Immature natural killer cell (primary cell): ENCODE results near the gene CALHM1. TPM values are rescaled to one million over a fixed set of nuclear protein-coding genes. Genes with fewer than 3 reads are reported as not detected.
A peak's percentile ranks its signal among the peaks of the same experiment; 100 is the strongest.
"Not testable (repeated sequence)": the region's sequence is repeated elsewhere in the genome, so short reads cannot be mapped to it uniquely, and the experiment has no call there.

ENCODE experiments used
- DNase-seq, 3 donors: peaks; one replicate each; pipeline ENCODE4 v3.0.0; 2022; ENCODE audit warnings: mixed read lengths in 1 of 3
- H3K27ac Mint-ChIP-seq, 6 donors: one replicate each; pipeline ENCODE4 v1.8.0; 2020; ENCODE audit warnings: mixed read lengths in 6 of 6, mild to moderate bottlenecking in 5 of 6, inconsistent platforms in 4 of 6, moderate library complexity in 3 of 6
- H3K27me3 Mint-ChIP-seq, 3 donors: one replicate each; pipeline ENCODE4 v1.8.0; 2020 to 2021; ENCODE audit warnings: low read depth in 3 of 3, mild to moderate bottlenecking in 3 of 3, mixed read lengths in 3 of 3, moderate library complexity in 3 of 3, inconsistent platforms in 1 of 3
- H3K36me3 Mint-ChIP-seq, 3 donors: one replicate each; pipeline ENCODE4 v1.8.0; 2020; ENCODE audit warnings: mixed read lengths in 3 of 3, inconsistent platforms in 2 of 3, mild to moderate bottlenecking in 2 of 3
- H3K4me1 Mint-ChIP-seq, 2 donors: one replicate each; pipeline ENCODE4 v1.8.0; 2020; ENCODE audit warnings: inconsistent platforms in 2 of 2, mild to moderate bottlenecking in 2 of 2, mixed read lengths in 2 of 2, moderate library complexity in 1 of 2
- H3K4me3 Mint-ChIP-seq, 5 donors: one replicate each; pipeline ENCODE4 v1.8.0; 2020; ENCODE audit warnings: mild to moderate bottlenecking in 5 of 5, mixed read lengths in 5 of 5, inconsistent platforms in 3 of 5, moderate library complexity in 3 of 5
- H3K9me3 Mint-ChIP-seq, 6 donors: one replicate each; pipeline ENCODE4 v1.8.0; 2020; ENCODE audit warnings: mild to moderate bottlenecking in 6 of 6, mixed read lengths in 6 of 6, inconsistent platforms in 4 of 6, moderate library complexity in 3 of 6
- polyA plus RNA-seq, 3 donors: library from polyadenylated mRNA; unstranded; fragments of 300-500 nt; fragmentation: Illumina TruSeq; gene quantifications; one replicate each; pipeline ENCODE4 v1.2.3, GENCODE V29; 2021

CALHM1 gene
- polyA plus RNA-seq, 3 donors from 2014 or later = 0.56 to 0.91 TPM; not detected in 1

- peaks cover 16 to 19% (median 18%) of the 10 kb centered on the region in 3 donors for H3K27me3 Mint-ChIP-seq
- H3K9me3 Mint-ChIP-seq = no peaks in the 10 kb centered on the region
- peak overlapping the region; percentile 51 to 67 (median 62) for H3K4me3 Mint-ChIP-seq
- H3K4me1 Mint-ChIP-seq = peaks cover 8 to 13% of the 10 kb centered on the region in 2 donors
- no peak overlapping the region for H3K27ac Mint-ChIP-seq
- DNase-seq = peak; percentile 18 to 46 (median 31)
- no peaks in the 10 kb centered on the region for H3K36me3 Mint-ChIP-seq
Measured at GRCh38 chr10:103493916-103494877, 35.5 kb upstream of the CALHM1 start.

DNA sequence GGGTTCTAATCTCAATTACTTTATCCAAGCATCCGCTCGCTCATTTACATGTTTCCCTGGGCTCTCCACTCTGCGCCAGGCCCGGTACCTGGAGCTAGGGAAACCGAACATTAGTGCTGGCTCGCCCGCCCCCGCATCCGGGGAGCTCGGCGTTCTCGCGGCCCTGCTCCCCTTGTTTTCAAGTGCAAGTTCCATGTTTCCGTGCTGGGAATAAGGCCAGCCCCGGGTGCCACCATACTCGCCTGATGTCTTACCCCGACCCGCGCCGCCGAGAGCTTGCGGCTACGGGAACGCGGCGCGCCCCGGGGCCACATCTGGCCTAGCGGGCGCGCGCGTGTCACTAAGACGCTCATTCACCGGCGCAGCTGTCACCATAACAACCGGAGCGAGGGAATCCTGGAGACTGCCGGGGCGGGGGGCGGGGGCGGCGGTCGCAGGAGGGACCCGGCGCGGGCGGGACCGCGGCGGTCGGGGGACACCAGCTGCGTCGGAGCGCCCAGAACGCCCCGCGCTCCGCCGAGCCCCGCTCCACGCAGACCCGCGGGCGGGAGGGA is 34.7 kb upstream of the CALHM1 start, which contains the start of gene NEURL1:
TSS of gene NEURL1 (plus strand) at position 344 of the 554 bp plus-strand sequence. CDS start 683 bp downstream, outside the sequence.
- DNase-seq = no peak
- H3K4me3 Mint-ChIP-seq = peak within 1 kb of the TSS; percentile 62 to 78 (median 73)
- peaks cover 16 to 20% (median 18%) of the 10 kb centered on the region in 3 donors for H3K27me3 Mint-ChIP-seq
- H3K4me1 Mint-ChIP-seq = peaks cover 8 to 13% of the 10 kb centered on the region in 2 donors
- H3K9me3 Mint-ChIP-seq = no peaks in the 10 kb centered on the region
- no peak within 1 kb of the TSS for H3K27ac Mint-ChIP-seq
- H3K36me3 Mint-ChIP-seq = no peaks in the 10 kb centered on the region

DNA sequence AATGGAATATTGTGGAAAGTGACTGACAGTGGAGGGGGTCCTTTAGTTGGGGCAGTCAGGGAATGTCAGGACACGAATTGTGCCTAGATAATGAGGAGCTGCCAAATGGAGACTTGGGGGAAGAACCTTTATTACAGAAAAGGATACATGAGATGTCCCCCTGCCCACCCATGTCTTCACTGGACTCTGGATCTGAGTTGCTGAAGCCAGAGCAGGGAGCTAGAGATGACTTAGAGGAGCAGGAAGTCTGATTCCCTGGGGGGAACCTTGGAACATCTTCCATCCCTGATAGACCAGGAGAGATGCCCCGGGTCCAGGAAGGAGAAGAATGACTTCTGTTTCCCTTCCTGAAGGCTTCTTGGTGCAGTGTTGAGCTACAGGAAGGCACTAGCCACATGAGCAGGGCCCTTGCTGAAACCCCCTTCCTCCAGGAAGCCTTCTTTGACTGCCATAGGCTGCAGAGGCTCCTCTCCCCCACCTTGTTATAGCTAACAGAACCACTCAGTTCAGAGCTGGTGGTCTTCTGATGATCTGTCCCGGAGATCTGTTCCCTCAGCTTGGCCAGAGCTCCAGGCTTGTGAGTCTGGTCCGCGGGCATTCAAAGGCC is 34.1 kb upstream of the CALHM1 start:
- H3K4me3 Mint-ChIP-seq = peak overlapping the region; percentile 57 to 78 (median 73)
- H3K27me3 Mint-ChIP-seq = peaks cover 19 to 21% (median 20%) of the 10 kb centered on the region in 3 donors
- H3K27ac Mint-ChIP-seq = no peak overlapping the region
- no peaks in the 10 kb centered on the region for H3K9me3 Mint-ChIP-seq
- no peak for DNase-seq
- H3K36me3 Mint-ChIP-seq = no peaks in the 10 kb centered on the region
- H3K4me1 Mint-ChIP-seq = peaks cover 8 to 13% of the 10 kb centered on the region in 2 donors

DNA sequence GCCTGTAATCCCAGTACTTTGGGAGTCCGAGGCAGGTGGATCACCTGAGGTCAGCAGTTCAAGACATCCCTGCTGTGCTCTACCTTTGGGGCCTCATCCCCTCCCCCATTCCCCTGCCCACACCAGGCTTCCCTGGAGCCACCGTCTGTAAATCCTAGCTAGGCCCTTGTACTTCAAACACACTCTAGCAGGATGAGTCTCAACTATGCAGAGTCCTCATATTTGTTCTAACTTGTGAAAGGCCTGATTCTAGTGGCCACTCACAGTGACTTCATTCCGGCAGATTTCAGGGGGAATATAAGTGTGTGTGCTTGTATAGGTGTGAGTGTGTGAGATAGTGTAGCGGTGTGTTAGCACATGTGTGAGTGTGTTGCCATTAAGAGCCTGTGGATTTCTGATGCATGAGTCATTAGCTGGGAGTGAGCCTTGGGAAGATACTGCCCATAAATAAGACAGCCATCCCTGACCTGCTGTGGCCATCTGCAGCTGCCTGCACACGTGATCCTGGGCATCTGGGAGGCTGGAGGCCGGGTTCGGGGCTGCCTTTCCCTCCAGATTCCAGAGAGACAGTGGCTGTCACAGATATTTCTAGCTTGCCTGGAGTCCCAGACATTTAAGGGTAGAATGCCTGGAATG is 33.1 kb upstream of the CALHM1 start:
- H3K36me3 Mint-ChIP-seq = no peaks in the 10 kb centered on the region
- no peak overlapping the region for H3K27ac Mint-ChIP-seq
- peak overlapping the region in 3 of 5 donors; percentile 14 to 22 (median 15) for H3K4me3 Mint-ChIP-seq
- H3K27me3 Mint-ChIP-seq = peaks cover 16 to 20% (median 16%) of the 10 kb centered on the region in 3 donors
- peaks cover 8 to 13% of the 10 kb centered on the region in 2 donors for H3K4me1 Mint-ChIP-seq
- no peaks in the 10 kb centered on the region for H3K9me3 Mint-ChIP-seq
- DNase-seq = no peak

DNA sequence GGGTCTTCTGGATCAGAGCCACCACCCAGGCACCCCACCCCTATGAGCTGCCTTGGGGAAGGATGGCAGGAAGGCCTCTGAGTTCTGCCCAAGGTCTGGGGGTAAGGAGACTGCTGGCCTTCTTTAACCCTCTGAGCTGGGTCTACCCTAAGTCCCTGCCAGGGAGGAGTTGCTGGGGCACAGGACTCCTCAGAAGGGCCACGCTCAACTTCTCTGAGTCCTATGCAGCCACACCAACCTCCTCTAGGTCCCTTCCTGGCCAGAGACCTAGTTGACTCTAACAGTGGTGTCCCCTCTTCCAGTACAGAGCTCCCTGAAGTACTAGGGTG is 32.2 kb upstream of the CALHM1 start:
- H3K9me3 Mint-ChIP-seq = no peaks in the 10 kb centered on the region
- no peaks in the 10 kb centered on the region for H3K36me3 Mint-ChIP-seq
- peaks cover 8 to 13% of the 10 kb centered on the region in 2 donors for H3K4me1 Mint-ChIP-seq
- DNase-seq = no peak
- H3K27me3 Mint-ChIP-seq = peaks cover 16 to 19% (median 16%) of the 10 kb centered on the region in 3 donors
- H3K27ac Mint-ChIP-seq = no peak overlapping the region
- no peak overlapping the region for H3K4me3 Mint-ChIP-seq

- peaks cover 5 to 8% (median 6%) of the 10 kb centered on the region in 3 donors for H3K27me3 Mint-ChIP-seq
- H3K36me3 Mint-ChIP-seq = no peaks in the 10 kb centered on the region
- H3K9me3 Mint-ChIP-seq = no peaks in the 10 kb centered on the region
- peaks cover 0 to 1% of the 10 kb centered on the region in 2 donors for H3K4me1 Mint-ChIP-seq
- no peak overlapping the region for H3K4me3 Mint-ChIP-seq
- H3K27ac Mint-ChIP-seq = no peak overlapping the region
- no peak for DNase-seq
Measured at GRCh38 chr10:103487410-103487708, 28.7 kb upstream of the CALHM1 start.

- not testable (repeated sequence) for DNase-seq, H3K4me1 Mint-ChIP-seq, H3K9me3 Mint-ChIP-seq, H3K27ac Mint-ChIP-seq, H3K4me3 Mint-ChIP-seq, H3K27me3 Mint-ChIP-seq, H3K36me3 Mint-ChIP-seq
Measured at GRCh38 chr10:103486635-103487409, 28.1 kb upstream of the CALHM1 start.

DNA sequence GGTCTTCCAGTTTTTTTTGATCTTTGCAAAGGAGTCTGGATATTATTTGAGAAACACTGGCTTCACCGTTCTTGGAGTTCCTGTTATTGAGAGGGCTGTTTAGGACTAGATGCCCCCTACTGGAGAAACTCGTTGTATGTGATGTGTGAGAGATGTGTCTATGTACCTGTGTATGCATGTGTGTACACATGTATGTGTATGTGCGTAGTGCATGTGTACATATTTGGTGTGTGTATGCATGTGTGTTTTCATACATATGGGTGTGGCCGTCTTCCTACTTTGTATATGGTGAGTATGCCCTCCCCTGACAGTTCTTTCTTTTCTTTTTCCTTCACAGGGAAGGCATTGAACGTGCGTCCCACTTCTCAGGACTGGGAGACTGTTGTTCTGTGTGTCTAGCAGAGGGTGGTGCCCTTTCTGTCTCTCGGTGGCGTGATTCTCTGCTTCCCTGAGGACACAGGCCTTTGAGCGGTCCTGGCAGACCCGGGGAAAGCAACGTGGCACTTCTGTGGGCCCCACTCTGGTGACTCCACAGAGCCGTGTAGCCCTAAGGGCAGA is 23.4 kb upstream of the CALHM1 start:
- Mint-ChIP-seq H3K36me3 (no peaks in the 10 kb centered on the region), H3K27me3 (no peaks in the 10 kb centered on the region), H3K4me3 (no peak overlapping the region), H3K27ac (peak overlapping the region in 2 of 6 donors; percentile 15 to 76), H3K4me1 (peaks cover 5 to 7% of the 10 kb centered on the region in 2 donors), H3K9me3 (no peaks in the 10 kb centered on the region)
- peak; percentile 61 to 69 (median 68) for DNase-seq

- no peaks in the 10 kb centered on the region for H3K27me3 Mint-ChIP-seq
- no peak overlapping the region for H3K4me3 Mint-ChIP-seq
- no peak for DNase-seq
- H3K36me3 Mint-ChIP-seq = no peaks in the 10 kb centered on the region
- H3K4me1 Mint-ChIP-seq = peaks cover 5 to 7% of the 10 kb centered on the region in 2 donors
- H3K9me3 Mint-ChIP-seq = no peaks in the 10 kb centered on the region
- H3K27ac Mint-ChIP-seq = peak overlapping the region in 1 of 6 donors; percentile 40
Measured at GRCh38 chr10:103480521-103480920, 21.8 kb upstream of the CALHM1 start.

DNA sequence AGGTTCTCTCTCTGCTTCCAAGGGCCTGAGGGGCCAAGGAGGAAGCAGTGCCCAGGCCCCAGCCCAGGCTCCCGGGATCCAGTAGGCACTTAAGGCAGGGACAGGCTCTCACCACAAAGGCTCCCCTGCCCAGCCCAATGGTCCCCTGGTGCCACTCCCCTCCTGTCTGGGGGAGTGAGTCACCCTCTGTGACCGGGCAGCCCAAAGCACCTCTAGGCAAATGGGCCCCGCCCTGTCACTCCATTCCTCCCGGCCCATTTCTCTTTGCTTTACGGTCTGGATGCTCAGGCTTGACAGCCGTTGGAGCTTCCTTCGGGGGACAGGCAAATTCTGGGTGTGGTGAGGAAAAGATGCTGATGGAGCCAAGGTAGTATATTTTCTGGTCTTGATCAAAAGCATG is 20.4 kb upstream of the CALHM1 start, which contains the start of gene CALHM3:
TSS of gene CALHM3 (minus strand) at position 106 of the 400 bp plus-strand sequence. CDS start 208 bp downstream, outside the sequence.
- H3K27me3 Mint-ChIP-seq = no peaks in the 10 kb centered on the region
- H3K4me3 Mint-ChIP-seq = no peak within 1 kb of the TSS
- no peak for DNase-seq
- H3K9me3 Mint-ChIP-seq = no peaks in the 10 kb centered on the region
- peak within 1 kb of the TSS in 2 of 6 donors; percentile 23 to 79 for H3K27ac Mint-ChIP-seq
- H3K36me3 Mint-ChIP-seq = no peaks in the 10 kb centered on the region
- H3K4me1 Mint-ChIP-seq = peaks cover 6 to 10% of the 10 kb centered on the region in 2 donors

DNA sequence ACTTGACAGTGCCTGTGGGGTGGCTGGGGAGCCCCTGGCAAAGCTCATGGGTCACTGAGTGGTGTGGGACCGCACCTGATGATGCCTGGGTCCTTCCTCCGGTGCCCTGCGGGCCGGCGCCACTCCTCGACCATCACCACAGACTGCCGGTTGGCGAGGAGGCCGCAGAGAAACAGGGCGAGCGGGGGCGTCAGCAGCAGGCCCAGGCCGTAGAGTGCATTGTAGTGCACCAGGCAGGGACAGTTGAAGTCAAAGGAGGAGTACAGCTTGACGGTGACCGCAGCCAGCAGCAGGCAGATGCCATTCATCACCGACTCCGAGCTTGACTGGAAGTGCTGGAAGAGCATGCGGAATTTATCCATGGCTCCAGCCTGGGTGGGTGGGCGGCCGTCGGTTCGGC is 20.0 kb upstream of the CALHM1 start:
- Mint-ChIP-seq H3K27ac (no peak overlapping the region), H3K36me3 (no peaks in the 10 kb centered on the region), H3K27me3 (no peaks in the 10 kb centered on the region)

DNA sequence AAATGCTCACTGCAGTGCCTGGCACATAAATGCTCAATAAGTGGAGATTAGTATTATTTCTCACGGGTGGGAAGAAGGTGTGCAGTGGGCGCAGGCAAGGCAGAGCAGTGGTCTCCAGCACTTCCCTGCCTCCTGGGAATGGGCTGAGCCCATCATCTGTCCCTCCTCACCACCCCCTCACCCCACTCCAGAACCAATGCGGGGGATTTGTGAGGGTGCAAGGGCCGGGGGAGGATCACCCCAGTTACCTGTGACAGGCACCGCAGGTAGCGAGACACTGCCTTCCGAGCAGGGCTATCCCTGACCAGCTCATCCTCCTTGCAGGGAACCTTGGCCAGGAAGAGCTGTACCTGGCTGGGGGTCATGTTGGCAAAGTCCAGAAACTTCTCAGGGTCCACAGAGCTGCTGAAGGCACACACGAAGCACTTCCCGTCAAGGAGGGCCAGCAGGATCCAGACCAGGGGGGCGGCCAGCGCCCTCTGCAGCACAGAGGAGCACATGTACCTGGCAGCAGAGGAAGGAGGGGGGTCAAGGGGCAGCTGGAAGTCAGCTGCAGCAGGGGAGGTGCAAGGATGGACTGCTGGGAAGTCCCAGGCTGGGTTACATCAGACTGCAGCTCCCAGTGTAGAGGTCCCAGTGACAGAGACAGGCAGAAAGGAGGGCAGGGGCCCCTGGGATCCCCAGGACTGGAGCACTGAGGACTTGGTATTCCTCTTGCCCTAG is 17.5 kb upstream of the CALHM1 start:
- peak in 1 of 3 donors; percentile 15 for DNase-seq
- H3K4me3 Mint-ChIP-seq = no peak overlapping the region
- peaks cover 23 to 28% of the 10 kb centered on the region in 2 donors for H3K4me1 Mint-ChIP-seq
- peaks cover 0 to 2% (median 0%) of the 10 kb centered on the region in 3 donors for H3K27me3 Mint-ChIP-seq
- no peaks in the 10 kb centered on the region for H3K36me3 Mint-ChIP-seq
- H3K9me3 Mint-ChIP-seq = no peaks in the 10 kb centered on the region
- H3K27ac Mint-ChIP-seq = peak overlapping the region in 1 of 6 donors; percentile 40

More for the DNA sequence above, 20.0 kb upstream of the CALHM1 start:
- Mint-ChIP-seq H3K4me1 (peaks cover 10 to 14% of the 10 kb centered on the region in 2 donors), H3K4me3 (no peak overlapping the region), H3K9me3 (no peaks in the 10 kb centered on the region)
- no peak for DNase-seq
